GM12872 (cell line): ENCODE results near the gene TLR10.
A peak's percentile ranks its signal among the peaks of the same experiment; 100 is the strongest.

ENCODE experiments used
- TF ChIP-seq, protein P1 (sequence below): IDR thresholded peaks from 3 replicates; pipeline ENCODE4 v1.5.1; 2011; ENCODE audit warnings: low read depth, mild to moderate bottlenecking, low read length, moderate library complexity; ENCODE audit not compliant: insufficient read depth

TLR10 gene

DNA sequence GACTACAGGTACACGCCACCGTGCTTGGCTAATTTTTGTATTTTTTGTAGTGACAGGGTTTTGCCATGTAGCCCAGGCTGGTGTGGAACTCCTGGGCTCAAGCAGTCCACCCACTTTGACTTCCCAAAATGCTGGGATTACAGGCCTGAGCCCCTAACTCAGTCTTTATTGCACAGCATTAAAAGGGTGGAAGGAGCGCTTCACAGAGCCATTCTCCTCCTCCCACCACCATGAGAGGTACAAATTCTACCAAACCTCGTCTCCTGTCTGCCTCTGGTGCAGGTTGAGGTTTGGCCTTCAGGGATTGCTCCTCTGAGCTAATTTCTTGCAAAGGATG, 52.3 kb downstream of the TLR10 start:
- TF ChIP-seq, protein P1, sequence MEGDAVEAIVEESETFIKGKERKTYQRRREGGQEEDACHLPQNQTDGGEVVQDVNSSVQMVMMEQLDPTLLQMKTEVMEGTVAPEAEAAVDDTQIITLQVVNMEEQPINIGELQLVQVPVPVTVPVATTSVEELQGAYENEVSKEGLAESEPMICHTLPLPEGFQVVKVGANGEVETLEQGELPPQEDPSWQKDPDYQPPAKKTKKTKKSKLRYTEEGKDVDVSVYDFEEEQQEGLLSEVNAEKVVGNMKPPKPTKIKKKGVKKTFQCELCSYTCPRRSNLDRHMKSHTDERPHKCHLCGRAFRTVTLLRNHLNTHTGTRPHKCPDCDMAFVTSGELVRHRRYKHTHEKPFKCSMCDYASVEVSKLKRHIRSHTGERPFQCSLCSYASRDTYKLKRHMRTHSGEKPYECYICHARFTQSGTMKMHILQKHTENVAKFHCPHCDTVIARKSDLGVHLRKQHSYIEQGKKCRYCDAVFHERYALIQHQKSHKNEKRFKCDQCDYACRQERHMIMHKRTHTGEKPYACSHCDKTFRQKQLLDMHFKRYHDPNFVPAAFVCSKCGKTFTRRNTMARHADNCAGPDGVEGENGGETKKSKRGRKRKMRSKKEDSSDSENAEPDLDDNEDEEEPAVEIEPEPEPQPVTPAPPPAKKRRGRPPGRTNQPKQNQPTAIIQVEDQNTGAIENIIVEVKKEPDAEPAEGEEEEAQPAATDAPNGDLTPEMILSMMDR: no peak

DNA sequence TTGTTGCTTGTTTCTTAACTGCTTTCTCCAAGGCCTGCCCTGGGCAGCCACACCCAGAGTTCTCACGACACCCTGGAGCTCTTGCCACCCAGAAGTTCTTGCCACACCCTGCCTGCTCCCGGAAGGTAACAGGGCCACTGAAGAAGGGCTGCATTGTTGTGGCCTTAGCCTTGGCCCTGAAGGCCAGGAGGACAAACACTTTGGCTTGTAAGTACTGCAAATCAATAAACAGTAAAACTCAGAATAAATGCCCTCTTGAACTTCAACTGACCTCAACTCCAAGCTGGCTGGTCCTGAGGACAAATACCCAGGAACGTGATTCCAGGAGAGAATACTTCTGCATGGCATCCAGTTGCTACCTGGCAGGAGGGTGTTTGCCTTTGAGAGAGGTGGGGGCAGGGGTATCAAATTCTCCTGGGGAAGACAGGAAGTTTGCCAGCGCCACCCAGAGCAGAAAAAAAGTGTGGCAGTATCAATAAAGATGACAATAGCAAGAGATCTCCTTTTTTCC, 54.1 kb downstream of the TLR10 start:
- TF ChIP-seq, protein P1: 0 out of 3 replicates have a peak, but pooled peaks have one; percentile 9

DNA sequence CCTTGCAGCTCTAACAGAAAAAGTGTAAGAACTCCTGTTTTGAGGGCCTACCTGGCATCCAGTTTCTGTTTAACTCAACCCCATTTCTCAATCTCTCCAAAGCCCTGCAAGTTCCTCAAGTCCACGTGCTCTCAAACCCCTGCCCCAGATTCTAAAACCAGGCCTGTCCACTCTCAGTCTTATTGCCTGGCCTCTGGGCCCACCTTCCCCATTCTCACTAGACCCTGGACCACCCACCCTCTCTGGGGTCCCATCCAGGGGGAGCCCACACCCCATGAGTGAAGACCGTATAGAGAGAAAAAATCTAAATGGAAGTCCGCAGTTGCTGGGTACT, 58.3 kb downstream of the TLR10 start:
- TF ChIP-seq, protein P1: no peak

DNA sequence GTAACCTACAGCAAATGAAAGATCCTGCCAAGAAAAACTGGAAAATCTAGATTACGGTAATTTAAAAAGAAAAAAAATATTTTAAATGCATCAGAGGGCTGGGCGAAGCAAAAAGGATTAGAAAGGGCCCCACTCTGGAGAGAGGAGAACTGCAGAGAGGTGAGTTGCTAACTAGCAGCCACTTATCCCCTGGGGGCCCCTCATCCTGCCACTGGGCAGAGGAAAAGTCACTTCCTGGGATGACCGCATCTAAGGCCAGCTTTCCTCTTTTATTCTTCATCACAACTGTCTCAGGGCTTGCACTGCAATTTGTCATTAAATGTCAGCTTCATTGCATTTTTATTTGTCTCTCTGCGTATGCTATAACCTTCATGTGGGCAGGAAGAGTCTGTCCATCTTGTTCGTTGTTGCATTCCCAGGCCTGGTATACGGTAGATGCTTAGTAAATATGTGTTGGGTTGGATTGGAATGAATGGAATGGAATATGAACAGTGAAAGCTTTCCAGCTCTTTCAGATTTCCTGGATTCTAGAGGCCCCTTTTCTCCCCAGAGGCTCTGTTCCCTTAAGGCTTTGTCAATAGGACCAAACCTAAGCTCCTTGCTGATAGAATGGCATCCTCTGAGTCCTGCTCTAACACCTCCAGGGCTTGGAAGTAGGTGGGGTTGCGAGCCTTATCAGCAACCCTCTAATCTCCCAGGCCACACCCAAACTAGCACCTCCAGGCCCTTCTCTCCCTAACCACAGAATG, 58.9 kb downstream of the TLR10 start:
- TF ChIP-seq, protein P1: no peak

DNA sequence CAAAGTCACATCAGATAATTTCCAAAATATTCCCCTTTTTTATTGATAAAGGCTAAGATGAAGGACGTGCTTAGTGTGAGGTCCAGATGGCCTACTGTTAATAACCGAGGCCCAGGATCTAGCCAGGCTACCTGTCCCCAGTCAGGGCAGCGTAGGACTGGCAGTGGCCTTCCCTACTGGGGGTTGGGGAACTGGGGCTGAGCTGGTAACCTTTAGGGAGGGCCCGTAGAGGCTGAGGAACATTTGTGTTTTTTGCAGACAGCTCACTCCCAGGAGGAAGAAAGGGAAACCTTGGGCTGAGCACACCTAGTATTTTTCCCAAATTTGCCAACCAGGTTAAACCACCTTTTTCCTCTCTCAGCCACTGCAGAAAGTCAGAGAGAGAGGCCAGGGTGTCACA, 59.7 kb downstream of the TLR10 start:
- TF ChIP-seq, protein P1: no peak
